GM13976 (cell line): Measurements from ENCODE around the gene CCDC158.
A peak's percentile ranks its signal among the peaks of the same experiment; 100 is the strongest.

Experiments used
- DNase-seq: peaks from one replicate; pipeline ENCODE4 v3.0.0; 2012; ENCODE audit warnings: low spot score
- CTCF ChIP-seq: IDR thresholded peaks from 2 replicates; pipeline ENCODE4 v1.5.1; 2012; ENCODE audit warnings: borderline replicate concordance, mild to moderate bottlenecking; ENCODE audit not compliant: insufficient read depth; ENCODE audit errors: extremely low read depth, missing control alignments, control extremely low read depth
- in situ Hi-C: fragments of 300-500 bp; cut with MboI; formaldehyde crosslinking; loops from one replicate; pipeline ENCODE4 v1.12.0; 2022; ENCODE audit warnings: low sequenced_read_pairs, mixed read lengths, inconsistent platforms; ENCODE audit not compliant: unreplicated experiment

Gene CCDC158

DNA sequence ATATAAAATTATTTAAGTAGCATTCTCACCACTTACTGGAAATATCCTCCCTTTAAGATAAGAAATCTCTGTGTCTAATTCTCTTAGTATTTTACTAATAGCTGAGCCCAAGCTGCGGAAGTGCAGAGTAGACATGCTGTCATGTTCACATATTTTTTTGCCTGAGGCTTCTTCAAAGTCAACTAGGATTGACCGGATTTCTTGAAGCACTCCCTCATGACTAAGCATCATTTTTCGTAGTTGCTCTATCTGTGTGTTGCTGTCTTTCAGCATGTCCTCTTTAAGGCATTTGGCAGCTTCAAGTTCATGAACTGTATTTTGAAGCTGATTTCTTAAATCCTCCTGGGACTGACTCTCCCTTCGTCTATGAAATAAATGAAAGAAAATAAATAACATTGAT lies 36.9 kb downstream of the CCDC158 start:
- TF ChIP-seq CTCF = no peak
- in situ Hi-C loops = no loop called here
- no peak for DNase-seq

DNA sequence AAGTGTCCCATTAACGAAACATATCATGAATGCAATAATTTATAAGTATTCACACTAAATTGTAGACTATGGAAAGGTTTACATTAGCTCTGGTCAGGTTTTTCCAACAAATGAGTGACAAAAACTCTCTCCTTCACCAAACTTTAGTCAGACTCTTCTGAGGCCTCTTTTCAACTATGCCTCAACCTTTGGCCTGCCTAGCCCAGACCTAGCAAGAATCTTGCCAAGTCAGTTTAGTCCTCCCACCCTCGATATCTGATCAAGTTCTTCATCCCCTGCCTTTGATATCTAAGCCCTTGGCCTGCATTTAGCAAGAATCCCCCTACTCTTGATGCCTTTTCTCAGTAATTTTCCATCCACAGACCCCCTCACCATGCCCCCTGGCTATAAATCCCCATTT lies 37.9 kb downstream of the CCDC158 start:
- TF ChIP-seq CTCF = no peak
- in situ Hi-C loops = no loop called here
- no peak for DNase-seq

DNA sequence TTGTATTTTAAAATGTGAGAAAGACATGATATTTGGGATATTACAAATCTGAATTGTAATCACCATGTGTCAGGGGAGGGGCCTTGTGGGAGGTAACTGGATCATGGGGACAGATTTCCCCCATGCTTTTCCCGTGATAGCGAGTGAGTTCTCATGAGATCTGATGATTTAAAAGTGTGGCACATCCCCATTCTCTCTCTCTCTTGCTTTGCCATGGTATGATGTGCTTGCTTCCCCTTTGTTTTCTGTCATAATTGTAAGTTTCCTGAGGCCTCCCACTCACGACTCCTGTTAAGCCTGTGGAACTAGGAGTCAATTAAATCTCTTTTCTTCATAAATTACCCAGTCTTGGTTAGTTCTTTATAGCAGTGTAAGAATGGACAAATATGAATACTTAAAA lies 39.0 kb downstream of the CCDC158 start:
- no peak for DNase-seq
- in situ Hi-C loops = no loop called here
- no peak for TF ChIP-seq CTCF

- in situ Hi-C loops = no loop called here
- TF ChIP-seq CTCF = no peak
Observed at GRCh38 chr4:76380561-76380960, 40.4 kb downstream of the CCDC158 start.

DNA sequence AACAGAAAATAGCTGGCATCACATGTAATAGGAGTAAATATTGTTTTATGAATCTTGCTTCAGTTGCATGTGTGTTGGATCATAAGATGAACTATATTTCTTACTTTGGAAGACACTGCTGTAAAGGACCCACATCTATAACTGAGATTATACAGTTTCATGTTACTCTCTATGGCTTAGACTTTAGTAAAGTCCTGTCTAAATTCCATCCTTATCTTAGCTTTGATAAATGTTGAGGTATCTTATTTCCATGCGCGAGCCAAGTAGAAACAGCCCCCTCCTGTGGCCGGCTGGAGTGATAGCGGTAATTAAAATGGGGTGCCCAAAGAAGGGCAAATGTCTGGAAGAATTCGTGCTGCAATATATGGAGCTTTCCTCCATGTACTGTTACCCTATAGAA lies 43.0 kb downstream of the CCDC158 start:
- in situ Hi-C loops = no loop called here
- no peak for TF ChIP-seq CTCF
- DNase-seq = peak; percentile 37

More at GRCh38 chr4:76380561-76380960, 40.4 kb downstream of the CCDC158 start:
- no peak for DNase-seq

DNA sequence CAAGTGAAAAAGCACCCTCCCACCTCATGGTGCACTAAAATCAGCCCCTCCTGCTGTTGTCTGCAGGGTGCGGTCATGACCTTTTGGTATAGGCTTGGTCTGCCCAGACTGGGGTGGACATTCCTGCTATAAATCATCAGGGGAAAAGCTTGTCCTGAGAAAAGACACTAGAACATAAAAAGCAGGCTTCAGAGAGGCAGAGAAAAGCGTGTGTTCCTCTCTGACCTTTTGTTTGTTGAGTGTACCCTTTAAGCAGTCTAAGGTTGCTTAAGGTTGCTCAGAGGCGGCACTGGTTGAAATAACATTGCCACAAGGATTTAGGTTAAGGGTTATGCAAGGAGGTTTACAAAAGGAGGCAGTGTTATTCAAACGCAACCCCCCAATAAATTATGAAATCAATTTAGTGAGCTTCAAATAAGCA lies 43.5 kb downstream of the CCDC158 start:
- in situ Hi-C loops = no loop called here
- DNase-seq = no peak
- no peak for TF ChIP-seq CTCF

GRCh38 chr4:76376534-76376933 lies 44.4 kb downstream of the CCDC158 start:
- DNase-seq = no peak
- in situ Hi-C loops = no loop called here
- no peak for TF ChIP-seq CTCF
